Nucleus accumbens (tissue), 56 donors: ENCODE measurements around the gene PLA2G4C.
A peak's percentile ranks its signal among the peaks of the same experiment; 100 is the strongest.

Experiments
- DNase-seq, 56 donors: peaks; one replicate each; lab custom pipeline; 2025; lab: John Stamatoyannopoulos, UW

The PLA2G4C gene

GRCh38 chr19:48110350-48110966 is at the start of gene PLA2G4C:
Gene PLA2G4C, minus strand, starts transcription at chr19:48110817. Its CDS starts 4,288 bp downstream, at chr19:48106529.
- peak in 55 of 56 donors; percentile 71 to 96 (median 89) for DNase-seq

GRCh38 chr19:48158210-48158790 is 47.7 kb upstream of the PLA2G4C start:
- DNase-seq: no peak

- no peak for DNase-seq
Measured at GRCh38 chr19:48154003-48154402, 43.4 kb upstream of the PLA2G4C start.

GRCh38 chr19:48152551-48152950 is 41.9 kb upstream of the PLA2G4C start:
- DNase-seq: peak in 50 of 56 donors; percentile 2 to 89 (median 48)

GRCh38 chr19:48149430-48149829 is 38.8 kb upstream of the PLA2G4C start:
- no peak for DNase-seq

GRCh38 chr19:48148576-48148975 is 38.0 kb upstream of the PLA2G4C start:
- no peak for DNase-seq

- DNase-seq: peak in 19 of 56 donors; percentile 3 to 65 (median 20)
Measured at GRCh38 chr19:48147597-48148175, 37.1 kb upstream of the PLA2G4C start.

GRCh38 chr19:48139053-48139452 is 28.4 kb upstream of the PLA2G4C start:
- DNase-seq: no peak

GRCh38 chr19:48137411-48137810 is 26.8 kb upstream of the PLA2G4C start:
- DNase-seq: no peak

- no peak for DNase-seq
Measured at GRCh38 chr19:48136547-48136946, 25.9 kb upstream of the PLA2G4C start.

GRCh38 chr19:48135411-48135810 is 24.8 kb upstream of the PLA2G4C start:
- peak in 5 of 56 donors; percentile 3 to 51 (median 9) for DNase-seq

GRCh38 chr19:48133094-48133493 is 22.5 kb upstream of the PLA2G4C start:
- no peak for DNase-seq

- DNase-seq: no peak
Measured at GRCh38 chr19:48127561-48127960, 16.9 kb upstream of the PLA2G4C start.

- peak in 16 of 56 donors; percentile 2 to 76 (median 14) for DNase-seq
Measured at GRCh38 chr19:48123907-48124651, 13.5 kb upstream of the PLA2G4C start.

GRCh38 chr19:48122421-48122820 is 11.8 kb upstream of the PLA2G4C start:
- no peak for DNase-seq

GRCh38 chr19:48121909-48122371 is 11.3 kb upstream of the PLA2G4C start:
- peak in 5 of 56 donors; percentile 3 to 34 (median 15) for DNase-seq

GRCh38 chr19:48121066-48121465 is 10.4 kb upstream of the PLA2G4C start:
- no peak for DNase-seq

GRCh38 chr19:48120505-48120904 is 9.9 kb upstream of the PLA2G4C start:
- DNase-seq: no peak

- DNase-seq: no peak
Measured at GRCh38 chr19:48118131-48118517, 7.5 kb upstream of the PLA2G4C start.

GRCh38 chr19:48117515-48118130 is 7.0 kb upstream of the PLA2G4C start:
- no peak for DNase-seq
